Fibroblast of lung (primary cell): Measurements from ENCODE around the gene ZNF277.

Experiments
- CTCF ChIP-seq, 2 donors: IDR thresholded peaks in 1 of 2; conservative IDR thresholded peaks in 1 of 2; 1 replicate in 1 of 2; 2 replicates in 1 of 2; pipeline ENCODE4 v1.5.1; 2011 to 2012; ENCODE audit warnings: low read length in 2 of 2, control low read depth in 1 of 2, inconsistent platforms in 1 of 2, low read depth in 1 of 2, mild to moderate bottlenecking in 1 of 2
- EZH2 ChIP-seq: IDR thresholded peaks from 2 replicates; pipeline ENCODE4 v1.5.1; 2012; ENCODE audit warnings: low read length, control low read depth, mild to moderate bottlenecking; ENCODE audit errors: missing control alignments

GRCh38 chr7:112234147-112234546, 27.7 kb downstream of the ZNF277 start:
- TF ChIP-seq CTCF (conservative IDR thresholded peaks at IDR 0.05 in 1 of 2, IDR thresholded peaks at IDR 0.05 in 1 of 2; ENCODE audit: low read depth in 1 of 2, low read length in 2 of 2) = no peak
- no peak for TF ChIP-seq EZH2
